ENCODE results near the gene CRYZL1.

- TF ChIP-seq CTCF (IDR thresholded peaks at IDR 0.05; ENCODE audit: insufficient read depth, low read depth, low read length) = no peak
- TF ChIP-seq EZH2 (IDR thresholded peaks at IDR 0.05; ENCODE audit: insufficient read depth, low read length) = no peak
Measured at GRCh38 chr21:33674226-33674625, 32.7 kb upstream of the CRYZL1 start.
